Astrocyte of the hippocampus (primary cell): Measurements from ENCODE around the gene OLA1.
"Not testable (repeated sequence)": the region's sequence is repeated elsewhere in the genome, so short reads cannot be mapped to it uniquely, and the experiment has no call there.

ENCODE experiments used
- DNase-seq: peaks from one replicate; pipeline ENCODE4 v3.0.0; 2011; ENCODE audit warnings: low read depth, low spot score

The OLA1 gene

GRCh38 chr2:174248187-174248997 is at the start of gene OLA1:
Gene OLA1, minus strand, starts transcription at chr2:174248532. Its CDS starts 1,717 bp downstream, at chr2:174246815.
- DNase-seq, result peak; percentile 99

GRCh38 chr2:174292908-174293307 is 44.6 kb upstream of the OLA1 start:
- no peak for DNase-seq

- DNase-seq, result peak; percentile 9
Measured at GRCh38 chr2:174286172-174286571, 37.8 kb upstream of the OLA1 start.

GRCh38 chr2:174282441-174282840 is 34.1 kb upstream of the OLA1 start:
- DNase-seq, result no peak

- peak; percentile 4 for DNase-seq
Measured at GRCh38 chr2:174281736-174282135, 33.4 kb upstream of the OLA1 start.

GRCh38 chr2:174280596-174280995 is 32.3 kb upstream of the OLA1 start:
- DNase-seq, result no peak

- DNase-seq, result not testable (repeated sequence)
Measured at GRCh38 chr2:174270263-174270662, 21.9 kb upstream of the OLA1 start.

GRCh38 chr2:174266288-174266687 is 18.0 kb upstream of the OLA1 start:
- DNase-seq, result no peak

GRCh38 chr2:174263997-174264396 is 15.7 kb upstream of the OLA1 start:
- peak; percentile 20 for DNase-seq

- peak; percentile 31 for DNase-seq
Measured at GRCh38 chr2:174259981-174260380, 11.6 kb upstream of the OLA1 start.

- no peak for DNase-seq
Measured at GRCh38 chr2:174254267-174254666, 5.9 kb upstream of the OLA1 start.

- no peak for DNase-seq
Measured at GRCh38 chr2:174248998-174249592, 763 bp upstream of the OLA1 start.

GRCh38 chr2:174247474-174248186 is 702 bp downstream of the OLA1 start:
- DNase-seq, result no peak

GRCh38 chr2:174246944-174247381 is 1.4 kb downstream of the OLA1 start:
- DNase-seq, result no peak

GRCh38 chr2:174245628-174246027 is 2.7 kb downstream of the OLA1 start:
- DNase-seq, result not testable (repeated sequence)

- no peak for DNase-seq
Measured at GRCh38 chr2:174245065-174245464, 3.3 kb downstream of the OLA1 start.

- DNase-seq, result no peak
Measured at GRCh38 chr2:174243812-174244211, 4.5 kb downstream of the OLA1 start.

- DNase-seq, result no peak
Measured at GRCh38 chr2:174240097-174240496, 8.2 kb downstream of the OLA1 start.

GRCh38 chr2:174236429-174236828 is 11.9 kb downstream of the OLA1 start:
- DNase-seq, result no peak

- peak; percentile 49 for DNase-seq
Measured at GRCh38 chr2:174235680-174236079, 12.7 kb downstream of the OLA1 start.

- no peak for DNase-seq
Measured at GRCh38 chr2:174233771-174234275, 14.5 kb downstream of the OLA1 start.

- no peak for DNase-seq
Measured at GRCh38 chr2:174227748-174228147, 20.6 kb downstream of the OLA1 start.
